Endometrium (tissue), 2 donors: ENCODE data around the gene MACROD1.

Source experiments
- FAIRE-seq: peaks from 2 replicates; lab custom pipeline; 2012; peaks lifted over from hg19 to GRCh38; lab: Jason Lieb, UNC
- donor health status: control.
- donor health status: control.

The MACROD1 gene

DNA sequence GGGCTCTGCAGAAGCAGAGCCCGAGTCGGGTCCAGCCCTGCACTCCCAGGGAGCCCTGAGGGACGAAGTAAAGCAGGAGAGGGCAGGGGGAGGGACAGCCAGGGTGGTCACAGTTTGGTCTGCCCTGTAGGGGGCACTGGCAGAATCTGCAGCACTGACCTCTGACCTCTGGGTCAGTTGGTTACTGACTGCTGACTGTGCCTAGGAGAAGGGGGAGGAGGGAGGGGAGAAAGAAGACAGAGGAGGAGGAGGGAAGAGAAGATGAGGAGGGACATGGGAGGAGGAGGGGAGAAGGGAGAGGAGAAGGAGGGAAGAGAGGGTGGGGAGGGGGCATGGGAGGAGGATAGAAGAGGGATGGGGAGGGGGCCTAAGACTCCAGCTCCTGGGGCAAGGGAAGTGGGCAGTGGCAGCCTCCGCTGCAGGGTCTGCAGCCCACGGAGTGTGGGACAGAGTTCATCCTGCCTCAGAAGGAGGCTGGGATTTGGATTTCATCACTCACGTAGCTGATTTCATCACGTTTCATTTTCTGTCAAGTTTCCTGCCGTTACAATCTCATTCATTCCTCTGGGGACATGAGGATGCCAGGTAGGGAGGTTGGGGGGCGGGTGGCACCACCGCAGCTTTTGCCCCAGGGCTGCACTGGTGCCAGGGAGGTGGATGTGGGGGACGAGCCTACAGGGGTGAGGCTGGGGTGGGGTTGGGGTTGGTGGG lies 75.0 kb downstream of the MACROD1 start:
- no peak for FAIRE-seq

- FAIRE-seq: no peak
Measured at GRCh38 chr11:64089915-64090805, 75.8 kb downstream of the MACROD1 start.

DNA sequence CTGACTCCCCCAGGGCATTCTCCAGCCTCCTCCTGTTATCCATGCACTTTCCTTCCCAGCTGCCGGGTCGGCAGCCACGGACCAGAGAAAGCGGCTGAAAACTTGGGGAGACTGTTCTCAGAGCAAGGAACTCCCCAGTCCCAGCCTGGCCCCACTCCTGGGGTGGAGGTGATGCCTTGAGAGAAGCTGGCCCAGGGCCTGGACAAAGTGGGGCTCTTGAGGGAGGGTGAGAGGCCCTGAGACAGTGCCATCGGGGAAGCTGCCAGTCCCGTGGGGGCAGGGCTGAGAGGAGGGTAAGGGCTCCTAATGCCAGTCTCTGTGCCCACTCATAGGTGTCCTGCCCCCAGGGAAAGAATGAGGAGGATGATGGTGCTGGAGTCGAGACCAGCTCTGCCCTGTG lies 76.4 kb downstream of the MACROD1 start:
- FAIRE-seq: no peak

GRCh38 chr11:64089027-64089360 lies 76.9 kb downstream of the MACROD1 start:
- FAIRE-seq: no peak

DNA sequence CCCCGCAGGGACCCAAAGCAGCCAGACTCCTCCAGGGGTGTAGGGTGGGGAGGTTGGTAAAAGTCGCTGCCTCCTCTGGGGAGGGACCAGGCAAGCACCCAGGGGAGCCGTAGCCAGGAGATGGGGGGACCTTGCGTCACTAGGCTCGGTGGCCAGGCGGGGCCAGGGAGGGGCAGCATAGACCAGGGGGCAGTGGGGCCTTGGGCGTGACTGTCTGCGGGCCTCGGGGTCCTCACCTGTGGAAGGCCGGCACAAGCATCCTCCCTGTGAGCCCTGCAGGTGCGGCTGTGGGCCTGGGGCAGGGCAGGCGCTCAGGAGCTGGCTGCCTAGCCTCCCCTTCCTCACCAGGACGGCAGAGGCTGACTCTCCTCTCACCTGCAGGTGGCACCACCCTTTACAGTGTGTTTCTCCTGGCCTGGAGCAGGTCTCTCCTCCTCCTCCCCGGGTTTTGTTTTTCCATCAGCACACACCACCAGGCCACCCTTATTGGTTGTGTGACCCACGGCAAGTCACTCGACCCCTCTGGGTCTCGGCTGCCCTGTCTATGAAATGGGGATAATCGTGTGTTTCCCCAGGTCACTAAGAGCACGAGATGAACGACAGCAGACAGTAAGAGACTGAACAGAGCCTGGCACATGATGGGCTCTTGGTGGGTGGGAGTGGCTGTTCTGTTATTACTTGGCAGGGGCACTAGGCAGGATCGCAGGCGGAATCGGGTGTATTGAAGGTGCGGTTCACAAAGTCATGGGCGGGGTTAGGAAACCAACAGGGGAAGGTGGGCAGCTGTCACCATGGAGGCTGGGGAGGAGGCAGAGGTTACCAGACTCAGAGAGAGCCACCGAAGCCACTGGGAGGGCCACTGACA lies 77.5 kb downstream of the MACROD1 start:
- FAIRE-seq: no peak

GRCh38 chr11:64086258-64087123 lies 79.4 kb downstream of the MACROD1 start:
- FAIRE-seq: no peak

GRCh38 chr11:64085906-64086257 lies 80.0 kb downstream of the MACROD1 start:
- FAIRE-seq: no peak

DNA sequence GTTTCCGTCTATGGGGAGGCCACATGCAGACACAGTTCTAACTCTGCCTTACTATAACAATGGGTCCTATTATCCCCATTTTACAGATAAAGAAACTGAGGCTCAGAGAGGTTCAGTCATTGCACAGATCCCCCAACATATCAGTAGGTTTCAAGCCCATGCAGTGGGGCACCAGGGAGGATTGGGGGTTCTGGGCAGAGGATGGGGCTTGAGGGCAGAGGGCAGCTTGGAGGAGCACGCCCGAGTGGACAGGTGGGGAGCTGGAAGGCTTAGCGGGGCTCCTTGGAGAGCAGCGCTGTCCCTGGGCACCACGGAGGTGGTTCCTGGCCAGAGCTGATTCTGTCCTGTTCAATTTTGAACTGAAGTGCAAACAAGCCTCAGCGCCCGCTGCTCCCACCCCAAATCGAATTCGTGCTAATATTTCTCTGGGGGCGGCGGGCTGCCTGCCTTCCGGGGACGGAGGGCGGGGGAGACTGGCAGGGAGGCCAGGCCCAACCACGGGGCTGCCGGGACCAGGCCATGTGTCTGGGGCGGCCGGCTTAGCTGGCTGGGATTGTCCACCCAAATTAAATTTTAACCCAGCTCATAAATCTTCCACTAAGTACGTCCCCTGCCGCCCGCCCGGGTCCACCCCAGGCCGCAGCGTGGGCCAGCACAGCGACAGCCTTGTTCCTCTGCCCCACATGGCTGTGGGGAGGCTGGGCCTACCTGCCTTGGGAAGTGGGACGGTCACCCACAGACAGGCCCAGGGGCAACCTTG lies 80.8 kb downstream of the MACROD1 start:
- no peak for FAIRE-seq

DNA sequence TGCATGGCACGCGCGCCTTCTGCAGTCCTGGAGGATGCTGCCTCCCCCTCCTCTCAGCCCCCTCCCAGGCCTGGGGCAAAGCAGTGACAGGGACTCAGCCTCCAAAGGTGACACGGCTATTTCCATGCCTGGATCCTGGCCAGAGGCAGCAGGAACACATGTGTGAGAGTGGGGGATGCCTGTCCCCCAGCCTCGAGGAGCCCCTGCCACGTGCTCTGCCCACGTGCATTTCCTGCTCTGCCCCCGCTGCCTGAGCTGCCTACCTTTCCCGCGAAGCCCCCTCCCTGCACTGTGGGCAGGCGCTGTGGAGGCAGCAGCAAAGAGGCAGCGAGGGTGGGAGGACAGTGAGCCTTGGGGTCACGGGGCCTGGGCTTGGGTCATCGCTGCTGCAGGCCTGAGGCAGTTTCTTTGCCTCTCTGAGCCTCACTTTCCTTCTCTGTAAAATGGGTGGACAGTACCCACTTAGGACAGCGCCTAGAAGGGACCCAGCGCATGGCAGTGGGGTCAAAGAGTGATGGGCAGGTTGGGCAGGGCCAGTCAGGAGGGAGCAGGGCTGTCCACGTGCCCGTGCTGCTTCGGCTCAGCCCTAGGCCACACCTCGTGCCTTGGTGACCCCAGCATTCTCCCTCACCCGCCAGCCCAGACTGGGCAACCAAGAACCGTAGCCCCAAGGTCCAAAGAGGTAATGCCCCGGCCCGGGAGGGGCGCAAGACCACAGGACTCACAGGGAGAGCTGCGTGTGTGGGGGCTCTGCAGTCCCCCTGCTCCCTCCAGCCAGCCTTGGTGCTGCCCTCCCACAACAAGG lies 81.6 kb downstream of the MACROD1 start:
- FAIRE-seq: no peak

- no peak for FAIRE-seq
Measured at GRCh38 chr11:64083398-64084080, 82.4 kb downstream of the MACROD1 start.

DNA sequence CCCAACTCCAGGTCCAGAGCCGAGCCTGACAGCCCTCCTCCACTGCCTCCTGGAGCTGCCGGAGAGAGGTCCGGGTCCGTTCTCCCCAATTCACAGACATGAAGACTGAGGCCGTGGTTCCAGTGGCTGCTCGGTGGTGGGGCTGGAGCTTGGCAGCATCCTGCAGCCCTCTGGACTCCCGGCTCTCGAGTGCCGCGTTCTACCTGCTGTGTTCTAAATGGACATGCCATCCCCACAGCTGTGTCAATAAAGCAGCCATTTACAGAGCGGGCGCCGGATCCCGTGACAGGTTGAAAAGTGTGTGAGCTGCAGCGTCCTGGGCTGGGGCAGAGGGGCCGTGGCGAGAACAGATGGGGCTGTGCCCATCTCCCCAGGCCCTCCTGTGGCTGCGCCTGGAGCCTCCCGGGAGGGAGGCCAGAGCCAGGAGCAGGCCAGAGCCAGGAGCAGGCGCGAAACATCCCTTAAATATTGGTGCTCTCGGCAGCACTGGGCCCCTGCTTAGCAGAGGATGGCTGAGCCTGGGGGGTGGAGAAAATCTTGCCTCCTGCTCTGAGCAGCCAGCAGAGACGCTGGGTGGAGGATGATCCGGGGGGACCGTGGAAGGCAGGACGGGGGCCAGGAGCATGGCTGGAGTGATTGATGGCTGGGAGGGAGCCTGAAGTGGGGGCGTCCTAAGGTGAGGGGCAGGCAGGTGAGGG lies 84.0 kb downstream of the MACROD1 start:
- no peak for FAIRE-seq

- no peak for FAIRE-seq
Measured at GRCh38 chr11:64080390-64080789, 85.5 kb downstream of the MACROD1 start.

GRCh38 chr11:64078905-64079304 lies 87.0 kb downstream of the MACROD1 start:
- FAIRE-seq: no peak

GRCh38 chr11:64078284-64078683 lies 87.6 kb downstream of the MACROD1 start:
- no peak for FAIRE-seq

- no peak for FAIRE-seq
Measured at GRCh38 chr11:64077607-64078006, 88.3 kb downstream of the MACROD1 start.

- no peak for FAIRE-seq
Measured at GRCh38 chr11:64076758-64077157, 89.2 kb downstream of the MACROD1 start.

GRCh38 chr11:64074239-64074638 lies 91.7 kb downstream of the MACROD1 start:
- FAIRE-seq: no peak

GRCh38 chr11:64073542-64073941 lies 92.4 kb downstream of the MACROD1 start:
- FAIRE-seq: no peak

DNA sequence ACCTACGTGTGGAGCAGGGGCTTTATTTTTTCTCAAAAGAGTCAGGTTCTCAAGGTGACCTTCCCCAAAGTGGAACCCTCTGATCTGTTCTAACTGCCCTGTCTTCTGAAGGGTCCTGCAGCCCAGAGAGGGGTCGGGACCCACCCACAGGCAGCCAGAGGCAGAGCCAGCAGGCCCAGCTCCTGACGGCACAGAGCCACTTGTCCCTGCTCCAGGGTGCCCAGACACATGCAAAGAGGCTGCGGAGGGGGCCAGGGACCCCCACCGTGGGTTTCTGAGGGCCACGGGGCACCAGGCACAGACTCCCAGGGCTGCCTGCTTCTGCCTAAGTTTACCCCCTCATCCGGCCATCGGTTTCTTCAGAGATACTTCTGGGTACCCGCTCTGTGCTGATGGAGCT lies 93.0 kb downstream of the MACROD1 start:
- no peak for FAIRE-seq
